H1 (cell line): ENCODE results near the gene CNTD1. TPM values are rescaled to one million over a fixed set of nuclear protein-coding genes. Genes with fewer than 3 reads are reported as not detected.

Experiments
- CTCF ChIA-PET: fragments of 300-600 bp; sonication (Branson Sonifier 250); formaldehyde crosslinking; loops from one replicate; lab custom pipeline; 2021; ENCODE audit not compliant: partially characterized antibody; lab: Charles Lee
- POLR2A ChIA-PET: fragments of 300-600 bp; sonication (Branson Sonifier 250); formaldehyde crosslinking; loops from one replicate; lab custom pipeline; 2021; ENCODE audit warnings: inconsistent platforms; ENCODE audit not compliant: partially characterized antibody; lab: Charles Lee
- DNase-seq, 2 experiments: peaks; one replicate each; pipeline versions ENCODE4 v3.0.0 to v3.0.0-alpha.2; 2010 to 2022; ENCODE audit warnings: low spot score in 2 of 2, low read depth in 1 of 2, mixed read lengths in 1 of 2
- FAIRE-seq: peaks from 2 replicates; lab custom pipeline; 2011; peaks lifted over from hg19 to GRCh38; lab: Jason Lieb, UNC
- H2AFZ ChIP-seq: 2 replicates; pipeline ENCODE4 v1.8.1; 2012; ENCODE audit warnings: low read length, inconsistent platforms
- H2AK5ac ChIP-seq: 2 replicates; pipeline ENCODE4 v1.6.1; 2013; ENCODE audit warnings: low read depth, low read length
- H2BK120ac ChIP-seq: replicated peaks from 2 replicates; pipeline ENCODE3; 2013; ENCODE audit warnings: low read depth, low read length, inconsistent platforms
- H2BK12ac ChIP-seq: 2 replicates; pipeline ENCODE4 v1.6.1; 2013; ENCODE audit warnings: low read depth, low read length
- H2BK15ac ChIP-seq: 2 replicates; pipeline ENCODE4 v1.6.1; 2013; ENCODE audit warnings: low read length
- H2BK20ac ChIP-seq: 2 replicates; pipeline ENCODE4 v1.6.1; 2013; ENCODE audit warnings: low read length
- H2BK5ac ChIP-seq: 2 replicates; pipeline ENCODE4 v1.6.1; 2013; ENCODE audit warnings: low read depth, low read length
- H3K14ac ChIP-seq: 2 replicates; pipeline ENCODE4 v1.6.1; 2013; ENCODE audit warnings: inconsistent platforms; ENCODE audit not compliant: insufficient read length
- H3K18ac ChIP-seq: 2 replicates; pipeline ENCODE4 v1.6.1; 2013; ENCODE audit warnings: low read length; ENCODE audit errors: extremely low read depth
- H3K23ac ChIP-seq: 2 replicates; pipeline ENCODE4 v1.6.1; 2013; ENCODE audit warnings: inconsistent platforms; ENCODE audit not compliant: insufficient read length
- H3K23me2 ChIP-seq: 2 replicates; pipeline ENCODE4 v1.6.1; 2013; ENCODE audit warnings: low read depth, low read length
- H3K27ac ChIP-seq: 2 replicates; pipeline ENCODE4 v1.6.1; 2011; ENCODE audit warnings: low read depth, low read length, inconsistent platforms
- H3K27me3 ChIP-seq, 4 experiments: replicated peaks in 1 of 4; 1 replicate in 1 of 4; 2 replicates in 3 of 4; pipeline versions ENCODE4 v1.6.1 to v1.8.1; 2011 to 2013; ENCODE audit warnings: low read length in 3 of 4, mild to moderate bottlenecking in 3 of 4, inconsistent platforms in 2 of 4, mixed read lengths in 2 of 4, moderate library complexity in 1 of 4; ENCODE audit not compliant: control insufficient read depth in 3 of 4, insufficient read depth in 3 of 4; ENCODE audit errors: extremely low read depth in 1 of 4
- H3K36me3 ChIP-seq, 4 experiments: 2 replicates each; pipeline versions ENCODE4 v1.6.1 to v1.8.1; 2011 to 2013; ENCODE audit warnings: mild to moderate bottlenecking in 4 of 4, low read length in 3 of 4, moderate library complexity in 2 of 4, control low read depth in 1 of 4, inconsistent platforms in 1 of 4; ENCODE audit not compliant: insufficient read depth in 4 of 4, control insufficient read depth in 2 of 4
- H3K4ac ChIP-seq: replicated peaks from 2 replicates; pipeline ENCODE3; 2013; ENCODE audit warnings: low read length, low read depth, mixed read lengths, inconsistent platforms; ENCODE audit not compliant: insufficient read length
- H3K4me1 ChIP-seq, 4 experiments: replicated peaks in 1 of 4; 1 replicate in 1 of 4; 2 replicates in 3 of 4; pipeline versions ENCODE4 v1.6.1 to v1.8.1; 2011 to 2013; ENCODE audit warnings: low read length in 3 of 4, inconsistent platforms in 2 of 4, mixed read lengths in 1 of 4; ENCODE audit not compliant: insufficient read depth in 4 of 4, control insufficient read depth in 3 of 4
- H3K4me2 ChIP-seq, 2 experiments: 2 replicates each; pipeline versions ENCODE4 v1.6.1 to v1.8.1; 2011 to 2013; ENCODE audit warnings: low read depth in 2 of 2, low read length in 2 of 2, control low read depth in 1 of 2, inconsistent platforms in 1 of 2, mild to moderate bottlenecking in 1 of 2; ENCODE audit not compliant: insufficient read depth in 1 of 2
- H3K4me3 ChIP-seq, 4 experiments: fragments of 200-600, 300-600 bp in 1 of 4; sonication (generic), shearing (Covaris generic), sonication (Bioruptor Twin) in 1 of 4; 2 replicates each; pipeline versions ENCODE4 v1.5.1 to v1.8.1; 2011 to 2016; ENCODE audit warnings: low read length in 4 of 4, low read depth in 3 of 4, control low read depth in 2 of 4, inconsistent platforms in 2 of 4, mild to moderate bottlenecking in 2 of 4, mixed read lengths in 1 of 4, moderate library complexity in 1 of 4; ENCODE audit not compliant: insufficient read depth in 2 of 4; ENCODE audit errors: extremely low read depth in 1 of 4
- H3K56ac ChIP-seq: replicated peaks from 2 replicates; pipeline ENCODE3; 2013; ENCODE audit warnings: low read depth, mild to moderate bottlenecking, mixed read lengths, low read length, inconsistent platforms; ENCODE audit not compliant: insufficient read length
- H3K79me1 ChIP-seq: 2 replicates; pipeline ENCODE4 v1.6.1; 2013; ENCODE audit warnings: low read depth, low read length, control low read depth
- H3K79me2 ChIP-seq, 2 experiments: 2 replicates each; pipeline versions ENCODE4 v1.6.1 to v1.8.1; 2012 to 2013; ENCODE audit warnings: low read length in 2 of 2, mild to moderate bottlenecking in 2 of 2, inconsistent platforms in 1 of 2; ENCODE audit not compliant: insufficient read depth in 2 of 2, control insufficient read depth in 1 of 2
- H3K9ac ChIP-seq, 4 experiments: replicated peaks in 1 of 4; 1 replicate in 1 of 4; 2 replicates in 3 of 4; pipeline versions ENCODE4 v1.6.1 to v1.8.1; 2011 to 2013; ENCODE audit warnings: low read depth in 3 of 4, low read length in 3 of 4, control low read depth in 2 of 4, mild to moderate bottlenecking in 2 of 4, moderate library complexity in 2 of 4, inconsistent platforms in 1 of 4; ENCODE audit errors: extremely low read depth in 1 of 4
- H3K9me3 ChIP-seq, 2 experiments: 2 replicates each; pipeline versions ENCODE4 v1.6.1 to v1.8.1; 2012 to 2013; ENCODE audit warnings: mild to moderate bottlenecking in 2 of 2, moderate library complexity in 2 of 2, control low read depth in 1 of 2, inconsistent platforms in 1 of 2, low read depth in 1 of 2, low read length in 1 of 2, mixed read lengths in 1 of 2; ENCODE audit not compliant: insufficient read depth in 2 of 2
- H4K20me1 ChIP-seq, 2 experiments: replicated peaks in 1 of 2; 2 replicates each; pipeline versions ENCODE3 to v1.8.1; 2011 to 2013; ENCODE audit warnings: inconsistent platforms in 2 of 2, low read length in 2 of 2, mild to moderate bottlenecking in 1 of 2; ENCODE audit not compliant: insufficient read depth in 2 of 2, control insufficient read depth in 1 of 2
- H4K5ac ChIP-seq: 2 replicates; pipeline ENCODE4 v1.6.1; 2013; ENCODE audit warnings: low read length, low read depth, mixed read lengths, inconsistent platforms; ENCODE audit not compliant: insufficient read length
- H4K8ac ChIP-seq: 2 replicates; pipeline ENCODE4 v1.8.0; 2013; ENCODE audit warnings: mild to moderate bottlenecking, moderate library complexity, low read length, inconsistent platforms; ENCODE audit not compliant: insufficient read depth; ENCODE audit errors: extremely low read depth
- H4K91ac ChIP-seq: replicated peaks from 2 replicates; pipeline ENCODE3; 2013; ENCODE audit warnings: low read length, mixed read lengths, inconsistent platforms; ENCODE audit not compliant: insufficient read length
- CHD1 ChIP-seq: IDR thresholded peaks from 2 replicates; pipeline ENCODE4 v1.6.1; 2012; ENCODE audit warnings: low read depth, low read length, improper control_type of control experiment
- CHD2 ChIP-seq: IDR thresholded peaks from 2 replicates; pipeline ENCODE4 v1.6.1; 2012; ENCODE audit warnings: low read length, improper control_type of control experiment
- JUN ChIP-seq: IDR thresholded peaks from 2 replicates; pipeline ENCODE4 v1.6.1; 2011; ENCODE audit warnings: low read depth, mild to moderate bottlenecking, improper control_type of control experiment, low read length
- RXRA ChIP-seq: IDR thresholded peaks from 2 replicates; pipeline ENCODE4 v1.6.1; 2011; ENCODE audit warnings: low read depth, mild to moderate bottlenecking, low read length, moderate library complexity; ENCODE audit not compliant: insufficient read depth
- WGBS, 2 experiments: shearing (Covaris generic) in 1 of 2; methylation state at CpG; one replicate each; pipeline versions ENCODE4 v1.1.6 to v1.1.7; 2013 to 2015; ENCODE audit warnings: low lambda C conversion rate in 2 of 2, mixed read lengths in 2 of 2, inconsistent platforms in 1 of 2, low coverage in 1 of 2, missing lambda C conversion rate in 1 of 2; ENCODE audit not compliant: insufficient replicate concordance in 2 of 2, insufficient coverage in 1 of 2, insufficient read length in 1 of 2; ENCODE audit errors: extremely low coverage in 1 of 2, missing lambda C conversion rate in 1 of 2; 5-methylcytosine and 5-hydroxymethylcytosine counted together
- polyA plus RNA-seq, 7 experiments: library from polyadenylated mRNA; depleted of rRNA in 3 of 7; stranded (reverse) in 5 of 7; unstranded in 2 of 7; fragments of >200 nt in 5 of 7; fragments of 200-250 nt in 2 of 7; gene quantifications; 1 replicate in 5 of 7; 2 replicates in 1 of 7; 4 replicates in 1 of 7; pipeline versions ENCODE4 v1.2.1 to v1.2.3, GENCODE V29; 2011 to 2013; ENCODE audit warnings: missing spikeins in 2 of 7, mixed read lengths in 2 of 7
- total RNA-seq: library from RNA; stranded (reverse); fragmentation: NEBNext Ultra II Directional; extraction: Animal tissue kit (Norgen Biotek cat#: 25700); gene quantifications from 2 replicates; pipeline ENCODE4 v1.2.1, GENCODE V29; 2021

The CNTD1 gene
- total and polyA plus RNA-seq, 2 of the 8 experiments (the other 6 are each of a cell fraction or from before 2014, with no cell fraction given), result not detected

DNA sequence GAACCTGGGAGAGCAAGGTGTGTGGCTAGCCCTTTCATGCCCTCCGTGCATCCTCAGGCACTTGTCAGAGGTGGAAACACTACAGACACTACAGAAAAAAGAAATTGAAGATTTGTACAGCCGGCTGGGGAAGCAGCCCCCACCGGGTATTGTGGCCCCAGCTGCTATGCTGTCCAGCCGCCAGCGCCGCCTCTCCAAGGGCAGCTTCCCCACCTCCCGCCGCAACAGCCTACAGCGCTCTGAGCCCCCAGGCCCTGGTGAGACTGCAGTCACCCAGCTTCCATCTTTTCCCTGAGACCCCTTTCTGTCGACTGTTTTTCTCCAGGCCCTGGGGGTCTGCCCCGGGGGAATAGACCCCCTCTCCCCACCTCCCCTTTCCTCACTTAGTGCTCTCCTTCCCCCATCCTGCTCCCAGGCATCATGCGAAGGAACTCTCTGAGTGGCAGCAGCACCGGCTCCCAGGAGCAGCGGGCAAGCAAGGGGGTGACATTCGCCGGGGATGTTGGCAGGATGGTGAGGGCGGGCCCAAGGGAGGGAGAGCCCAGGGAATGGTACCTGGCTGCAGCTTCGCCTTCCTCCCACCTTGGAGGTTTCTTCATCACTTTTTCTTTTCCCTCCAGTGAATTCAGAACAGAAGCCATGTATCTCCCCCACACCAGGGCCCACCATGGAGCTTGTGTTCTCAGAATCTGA, 2.4 kb upstream of the CNTD1 start:
- peaks cover 0 to 2% of the 10 kb centered on the region in 2 experiments for H4K20me1 ChIP-seq
- H3K9ac ChIP-seq, result no peak overlapping the region
- DNase-seq (no peak), FAIRE-seq (no peak)
- no peak overlapping the region for H3K4me2 ChIP-seq
- H3K56ac ChIP-seq, result no peak overlapping the region
- no peaks in the 10 kb centered on the region; the same call in 1 of the 2 replicates for H3K79me1 ChIP-seq
- no peak overlapping the region for H3K4me3 ChIP-seq
- TF ChIP-seq RXRA (no peak), CHD2 (no peak), JUN (no peak), CHD1 (no peak)
- TF ChIP-seq, all 59 proteins: peak for 0
- no peak overlapping the region for H2BK12ac ChIP-seq
- H4K91ac ChIP-seq, result no peak overlapping the region
- no peak overlapping the region for H3K23ac ChIP-seq
- no peak overlapping the region for H3K18ac ChIP-seq
- H3K4ac ChIP-seq, result no peak overlapping the region
- no peak overlapping the region for H2BK5ac ChIP-seq
- no peak overlapping the region for H3K14ac ChIP-seq
- H3K79me2 ChIP-seq, result peaks cover 0 to 6% of the 10 kb centered on the region in 2 experiments; a peak in 2 of 4 replicates
- POLR2A ChIA-PET, result interaction anchor here (1.0 to 1.4 kb wide), 5 partner anchors 9 to 18 kb away, joined by 3 read pairs; partner anchors contain the start of gene WNK4
- H3K4me1 ChIP-seq, result peaks cover 3 to 5% (median 4%) of the 10 kb centered on the region in 4 experiments; a peak in 6 of 7 replicates
- H2BK15ac ChIP-seq, result no peak overlapping the region
- H3K9me3 ChIP-seq, result peaks cover 5 to 8% of the 10 kb centered on the region in 2 experiments; a peak in 3 of 4 replicates
- no peak overlapping the region for H3K27ac ChIP-seq
- CTCF ChIA-PET, result interaction anchor here (0.6 to 1.7 kb wide), 9 partner anchors 18 to 1144 kb away, joined by 3 to 5 read pairs (median 3); no protein-coding TSS in a partner anchor
- H3K27me3 ChIP-seq, result peaks cover 0 to 11% (median 8%) of the 10 kb centered on the region in 4 experiments; a peak in 6 of 7 replicates
- H2BK20ac ChIP-seq, result no peak overlapping the region
- no peak overlapping the region for H2BK120ac ChIP-seq
- H2AFZ ChIP-seq, result no peak overlapping the region
- H4K8ac ChIP-seq, result no peak overlapping the region
- H3K23me2 ChIP-seq, result no peaks in the 10 kb centered on the region
- no peak overlapping the region for H4K5ac ChIP-seq
- no peak overlapping the region for H2AK5ac ChIP-seq
- 88% methylated on average over 15 of the region's 18 CpGs; no CpG with 5 or more reads in 1 of the 2 experiments for WGBS, 2 experiments
- H3K36me3 ChIP-seq, result no peaks in the 10 kb centered on the region
